Hematopoietic multipotent progenitor cell treated with erythropoietin and hydrocortisone succinate and interleukin-3 and kit ligand, for 15 days (in vitro differentiated cells): ENCODE measurements around the gene EPS8.
"Not testable (repeated sequence)": the region's sequence is repeated elsewhere in the genome, so short reads cannot be mapped to it uniquely, and the experiment has no call there.

Experiments
- DNase-seq: peaks from one replicate; pipeline ENCODE4 v3.0.0-alpha.2; 2015; ENCODE audit warnings: low spot score

The EPS8 gene

DNA sequence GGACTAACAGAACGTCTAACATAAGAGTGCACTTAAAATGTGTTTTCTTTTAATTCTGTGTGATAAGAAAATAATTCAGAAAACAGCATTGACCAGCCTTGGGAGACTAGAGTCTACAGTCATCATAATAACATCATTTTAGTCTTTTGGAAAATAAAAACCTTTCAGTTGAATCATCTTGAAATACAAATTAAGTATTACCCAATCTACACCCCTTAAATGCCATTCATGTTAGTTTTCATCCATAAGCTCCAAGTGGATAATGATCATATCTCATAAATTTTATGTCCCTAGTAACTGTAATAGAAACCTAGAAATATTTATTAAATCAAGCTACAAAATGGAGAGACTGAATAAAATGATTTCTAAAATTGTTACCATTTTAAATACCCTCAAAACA, 32.4 kb downstream of the EPS8 start:
- DNase-seq, result no peak

DNA sequence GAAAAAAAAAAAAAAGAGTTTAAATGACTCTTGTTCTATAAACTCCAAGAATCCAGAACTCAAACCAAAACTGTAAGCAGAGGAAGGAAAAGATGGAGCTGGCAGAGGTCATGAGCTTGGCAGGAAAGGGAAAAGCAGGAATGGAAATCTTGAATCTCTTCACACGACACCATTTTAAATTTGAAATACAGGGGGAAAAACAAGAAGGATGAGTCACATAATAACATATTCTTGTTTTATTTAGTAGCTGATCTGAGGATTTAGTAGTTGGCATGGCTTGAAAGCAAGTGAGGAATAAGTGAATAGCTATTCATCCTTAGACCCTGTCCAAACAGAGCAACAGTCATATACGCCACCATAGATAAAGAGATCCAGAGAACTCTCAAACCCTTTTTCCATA, 35.0 kb downstream of the EPS8 start:
- no peak for DNase-seq

DNA sequence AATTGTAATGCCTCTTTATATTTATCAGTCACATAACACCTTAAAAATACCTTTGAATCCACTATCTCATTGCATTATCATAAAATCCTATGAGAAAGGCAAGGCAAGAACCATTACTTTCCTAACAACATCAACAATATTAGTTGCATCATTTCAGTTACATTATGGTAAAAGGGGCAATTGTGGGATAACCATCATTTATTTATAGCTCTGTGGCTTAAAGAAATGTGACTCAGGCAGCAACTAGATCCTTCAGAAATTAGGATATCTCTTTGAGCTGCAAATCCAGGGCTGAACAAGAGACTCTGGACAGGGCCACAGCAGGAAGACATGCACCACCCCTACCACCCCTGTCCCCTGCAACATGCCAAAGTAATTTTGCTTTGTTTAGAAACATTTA, 36.4 kb downstream of the EPS8 start:
- no peak for DNase-seq

DNA sequence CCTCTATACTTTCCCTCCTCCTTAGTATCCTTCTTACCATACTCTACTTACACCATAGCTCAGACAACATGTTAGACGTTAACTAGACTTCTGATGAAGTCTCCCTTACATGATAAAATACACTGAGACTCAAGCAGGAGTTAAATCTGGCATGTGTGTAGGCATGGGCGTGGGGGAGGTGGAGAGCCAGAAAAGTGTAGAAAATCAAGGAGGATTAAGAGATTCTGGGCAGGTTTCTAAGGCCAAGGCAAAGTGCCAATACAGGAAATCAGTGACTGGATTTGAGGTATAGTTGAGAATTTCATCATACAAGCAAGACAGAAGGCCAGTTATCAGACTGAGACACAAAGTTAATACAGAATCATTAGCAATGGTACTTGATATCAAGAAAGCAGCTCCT, 37.4 kb downstream of the EPS8 start:
- DNase-seq, result no peak

DNA sequence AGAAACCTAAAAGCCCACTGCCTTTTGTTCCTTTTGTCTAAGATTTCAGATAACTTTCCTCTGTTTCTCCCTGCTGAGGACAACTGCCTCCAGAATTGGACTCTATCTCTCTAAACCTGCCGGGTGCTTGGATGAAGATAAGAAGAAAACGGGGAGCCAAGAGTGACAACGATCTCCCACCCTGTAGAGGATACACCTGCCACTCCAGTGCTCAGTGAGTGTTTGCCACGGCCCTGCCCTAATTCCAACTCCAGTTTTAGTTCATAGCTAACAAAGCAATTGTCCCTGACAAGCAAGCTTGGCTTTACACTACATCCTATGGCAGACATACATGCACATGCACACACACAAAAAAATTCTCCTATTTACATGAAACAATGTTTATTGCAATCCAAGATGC, 39.3 kb downstream of the EPS8 start:
- DNase-seq, result no peak

DNA sequence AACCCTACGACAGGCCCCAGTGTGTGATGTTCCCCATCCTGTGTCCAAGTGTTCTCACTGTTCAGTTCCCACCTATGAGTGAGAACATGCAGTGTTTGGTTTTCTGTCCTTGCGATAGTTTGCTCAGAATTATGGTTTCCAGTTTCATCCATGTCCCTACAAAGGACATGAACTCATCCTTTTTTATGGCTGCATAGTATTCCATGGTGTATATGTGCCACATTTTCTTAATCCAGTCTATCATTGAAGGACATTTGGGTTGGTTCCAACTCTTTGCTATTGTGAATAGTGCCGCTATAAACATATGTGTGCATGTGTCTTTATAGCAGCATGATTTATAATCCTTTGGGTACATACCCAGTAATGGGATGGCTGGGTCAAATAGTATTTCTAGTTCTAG, 47.3 kb downstream of the EPS8 start:
- not testable (repeated sequence) for DNase-seq

DNA sequence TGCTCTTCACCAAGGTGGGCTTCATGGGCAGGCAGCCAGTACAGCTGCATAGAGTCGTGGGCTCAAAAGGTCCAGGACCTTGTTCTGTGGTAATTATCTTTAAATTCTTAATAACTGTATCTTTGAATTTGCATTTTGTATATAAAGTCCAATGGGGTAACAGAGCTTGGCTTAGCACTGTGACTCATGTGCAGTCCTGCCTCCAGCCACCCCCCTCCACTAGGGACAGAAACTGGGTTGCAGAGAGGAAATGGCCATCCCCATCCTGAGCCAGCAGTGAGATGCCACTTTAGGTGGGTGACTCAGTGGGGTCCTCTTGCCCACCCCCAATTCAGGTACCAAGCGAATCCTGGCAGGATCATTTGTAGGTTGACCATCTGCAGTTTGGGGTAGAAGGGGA, 48.1 kb downstream of the EPS8 start:
- DNase-seq, result no peak

DNA sequence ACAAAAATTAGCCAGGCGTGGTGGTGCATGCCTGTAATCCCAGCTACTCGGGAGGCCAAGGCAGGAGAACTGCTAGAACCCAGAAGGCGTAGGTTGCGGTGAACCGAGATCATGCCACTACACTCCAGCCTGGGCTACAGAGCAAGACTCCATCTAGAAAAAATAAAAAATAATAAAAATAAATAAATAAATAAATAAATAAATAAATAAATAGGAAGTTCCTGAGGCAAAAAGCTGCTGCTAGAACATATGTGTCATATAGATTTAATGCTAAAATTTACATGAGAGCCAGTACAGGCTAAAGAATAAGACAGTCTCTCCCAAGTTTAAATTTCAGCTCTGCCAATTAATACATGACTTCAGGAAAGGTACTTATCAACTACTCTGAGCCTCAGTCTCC, 48.8 kb downstream of the EPS8 start:
- DNase-seq, result not testable (repeated sequence)

DNA sequence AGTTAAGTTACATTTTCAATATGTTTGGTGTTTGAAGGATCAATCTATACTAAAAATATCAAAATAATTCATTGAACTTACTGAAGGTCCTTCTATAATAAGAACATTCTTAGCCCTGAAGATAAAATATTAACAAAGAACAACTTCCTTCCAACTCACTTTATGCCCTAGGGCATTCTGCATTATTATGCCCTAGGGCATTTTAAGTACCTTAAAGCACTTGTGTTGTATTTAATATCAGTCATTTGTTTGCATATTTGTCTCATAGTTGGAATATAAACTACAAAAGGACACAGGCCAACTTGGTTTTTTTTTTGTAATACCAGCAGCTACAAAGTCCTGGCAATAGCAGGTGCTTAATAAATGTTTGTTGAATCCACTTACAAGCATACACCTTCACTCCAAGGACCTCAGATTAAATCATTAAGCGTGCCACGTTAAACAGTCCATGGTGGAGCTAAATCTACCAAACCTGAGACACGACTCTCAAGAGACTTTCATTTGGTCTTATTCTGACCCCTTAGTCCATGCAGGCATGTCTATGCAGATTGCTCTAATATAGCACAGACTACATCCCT, 50.7 kb downstream of the EPS8 start:
- DNase-seq, result no peak

DNA sequence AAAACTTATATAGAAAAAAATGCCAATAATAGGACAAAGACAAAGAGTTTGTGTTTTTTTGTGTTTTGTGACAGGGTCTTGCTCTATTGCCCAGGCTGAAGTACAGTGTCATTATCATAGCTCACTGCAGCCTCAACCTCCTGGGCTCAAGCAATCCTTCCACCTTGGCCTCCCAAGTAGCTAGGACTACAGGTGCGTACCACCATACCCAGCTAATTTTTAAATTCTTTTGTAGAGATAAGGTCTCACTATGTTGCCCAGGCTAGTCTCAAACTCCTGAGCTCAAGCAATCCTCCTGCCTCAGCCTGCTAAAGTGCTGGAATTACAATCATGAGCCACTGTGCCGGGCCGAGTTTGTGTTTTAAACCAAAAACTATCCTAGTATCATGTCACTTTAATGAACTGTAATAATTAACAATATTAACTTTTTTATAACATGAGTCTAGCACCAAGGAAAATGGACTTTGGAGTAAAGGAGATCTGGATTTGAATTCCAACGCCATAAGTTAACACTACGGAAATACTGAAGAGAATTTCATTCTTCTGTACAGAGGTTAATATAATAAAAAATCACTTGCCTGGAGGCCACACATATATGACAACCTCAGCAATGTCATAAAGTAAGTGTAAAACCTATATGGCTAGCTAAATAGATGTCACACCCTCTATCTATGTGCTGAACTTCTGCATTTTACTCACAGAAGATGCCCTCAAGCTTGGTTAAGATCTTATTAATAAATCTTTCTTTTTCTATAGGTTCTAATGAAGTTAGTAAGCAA, 53.2 kb downstream of the EPS8 start:
- DNase-seq, result no peak

DNA sequence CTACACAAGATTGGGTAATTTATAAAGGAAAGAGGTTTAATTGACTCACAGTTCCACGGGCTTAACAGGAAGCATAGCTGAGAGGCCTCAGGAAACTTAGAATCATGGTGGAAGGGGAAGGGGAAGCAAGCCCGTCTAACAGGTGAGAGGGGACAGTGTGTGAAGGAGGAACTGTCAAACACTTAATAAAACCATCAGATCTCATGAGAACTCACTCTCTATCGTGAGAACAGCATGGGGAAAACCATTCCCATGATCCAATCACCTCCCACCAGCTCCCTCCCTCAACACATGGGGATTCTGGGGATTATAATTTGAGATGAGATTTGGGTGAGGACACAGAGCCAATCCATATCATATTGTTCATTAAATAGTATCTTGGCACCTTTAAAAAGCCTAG, 56.1 kb downstream of the EPS8 start:
- no peak for DNase-seq

DNA sequence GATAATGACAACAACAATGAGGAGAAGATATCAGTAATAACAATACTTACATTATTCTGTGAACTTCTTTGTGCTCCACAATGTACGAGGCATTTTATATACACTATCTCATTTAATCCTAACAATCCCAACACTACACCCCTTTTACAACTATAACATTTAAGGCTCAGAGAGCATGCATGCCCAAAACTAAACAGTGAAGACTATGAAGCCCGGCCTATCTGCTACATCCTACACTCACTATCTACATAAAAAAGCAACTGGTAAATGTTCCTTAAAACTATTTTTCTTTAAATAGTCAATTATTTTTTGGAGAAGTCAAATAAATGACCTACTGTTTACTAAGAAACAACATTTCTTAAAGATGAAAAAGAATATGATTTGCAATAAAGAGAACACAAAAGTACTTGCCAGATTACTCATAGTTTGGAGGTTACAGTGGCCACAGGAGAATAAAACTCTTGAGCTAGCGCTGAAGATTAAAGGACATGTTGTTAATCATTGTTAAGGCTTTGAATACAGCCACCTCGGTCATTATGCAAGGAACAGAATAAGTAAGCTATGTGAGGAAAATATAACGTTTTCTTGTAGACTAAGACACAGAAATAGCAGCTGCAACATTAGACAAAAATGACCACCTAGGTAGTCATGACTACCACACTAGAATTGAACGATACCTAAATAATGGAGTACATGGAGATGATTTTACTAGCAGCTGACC, 56.7 kb downstream of the EPS8 start:
- DNase-seq, result no peak

DNA sequence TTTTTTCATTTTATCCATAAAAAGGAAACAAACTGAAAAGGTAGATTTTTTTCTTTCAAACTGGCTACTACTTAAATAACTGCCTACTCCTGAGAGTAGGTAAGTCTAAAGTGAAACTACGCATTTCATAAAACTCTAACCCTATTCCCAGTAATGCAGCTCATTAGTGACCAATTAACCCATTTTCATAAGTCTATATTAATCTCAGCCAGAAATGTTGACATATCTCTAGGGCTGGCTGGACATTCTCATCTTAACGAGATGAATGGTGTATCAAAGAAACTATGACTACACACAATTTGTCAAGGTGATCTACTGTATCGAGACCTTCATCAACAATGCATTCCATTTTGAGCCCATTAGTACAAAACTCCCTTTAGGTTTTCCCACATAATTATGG, 57.2 kb downstream of the EPS8 start:
- no peak for DNase-seq

DNA sequence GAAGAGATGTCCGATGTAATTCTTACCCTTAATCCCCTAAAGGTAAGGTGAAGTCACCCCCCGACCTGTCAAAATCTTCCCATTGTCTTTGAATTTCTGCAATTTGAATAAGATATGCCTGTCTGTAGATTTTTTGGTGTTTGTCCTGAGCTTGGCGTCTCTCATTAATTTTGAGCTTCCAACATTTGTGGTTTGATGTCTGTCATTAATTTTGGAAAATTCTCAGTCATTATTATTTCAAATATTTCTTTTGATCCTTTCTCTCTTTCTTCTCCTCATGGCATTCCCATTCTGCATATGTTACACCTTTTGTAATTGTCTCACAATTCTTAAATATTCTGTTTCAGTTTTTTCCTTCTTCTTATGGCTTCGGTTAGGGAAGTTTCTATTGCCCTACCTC, 60.1 kb downstream of the EPS8 start:
- no peak for DNase-seq

DNA sequence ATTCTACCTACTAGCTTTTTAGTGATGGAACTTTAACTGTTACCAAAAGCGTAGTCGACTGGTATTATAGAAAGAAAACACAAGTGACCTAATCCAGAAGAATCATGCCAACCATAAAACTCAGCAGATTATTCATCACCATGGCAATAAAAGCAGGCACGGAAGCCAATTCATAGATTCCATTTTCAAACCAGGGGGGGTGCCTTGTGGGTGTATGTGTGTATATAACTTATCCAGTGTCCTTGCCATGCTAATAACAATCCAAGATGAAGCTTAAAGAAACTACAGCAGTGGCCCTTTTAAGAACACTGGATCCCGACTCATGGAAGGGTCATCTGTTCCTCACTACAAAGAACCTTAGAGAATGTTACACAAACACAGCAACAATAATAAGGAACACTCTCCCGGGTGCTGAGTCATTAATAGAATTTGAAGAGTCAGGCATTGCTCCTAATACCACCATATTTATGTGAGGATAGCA, 61.0 kb downstream of the EPS8 start:
- no peak for DNase-seq

DNA sequence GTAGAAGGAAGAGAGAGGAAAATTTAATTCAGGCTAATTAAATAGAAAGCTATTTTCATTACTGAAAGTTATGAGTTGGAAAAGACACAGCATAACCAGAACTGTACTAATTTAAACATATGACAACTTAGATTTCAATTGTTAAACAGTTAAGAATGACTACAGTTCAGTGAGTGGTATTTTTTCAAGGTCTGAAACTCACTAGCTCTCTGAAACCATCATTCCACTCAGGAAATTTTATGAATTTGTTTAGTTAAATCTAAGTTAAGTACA, 62.4 kb downstream of the EPS8 start:
- no peak for DNase-seq

DNA sequence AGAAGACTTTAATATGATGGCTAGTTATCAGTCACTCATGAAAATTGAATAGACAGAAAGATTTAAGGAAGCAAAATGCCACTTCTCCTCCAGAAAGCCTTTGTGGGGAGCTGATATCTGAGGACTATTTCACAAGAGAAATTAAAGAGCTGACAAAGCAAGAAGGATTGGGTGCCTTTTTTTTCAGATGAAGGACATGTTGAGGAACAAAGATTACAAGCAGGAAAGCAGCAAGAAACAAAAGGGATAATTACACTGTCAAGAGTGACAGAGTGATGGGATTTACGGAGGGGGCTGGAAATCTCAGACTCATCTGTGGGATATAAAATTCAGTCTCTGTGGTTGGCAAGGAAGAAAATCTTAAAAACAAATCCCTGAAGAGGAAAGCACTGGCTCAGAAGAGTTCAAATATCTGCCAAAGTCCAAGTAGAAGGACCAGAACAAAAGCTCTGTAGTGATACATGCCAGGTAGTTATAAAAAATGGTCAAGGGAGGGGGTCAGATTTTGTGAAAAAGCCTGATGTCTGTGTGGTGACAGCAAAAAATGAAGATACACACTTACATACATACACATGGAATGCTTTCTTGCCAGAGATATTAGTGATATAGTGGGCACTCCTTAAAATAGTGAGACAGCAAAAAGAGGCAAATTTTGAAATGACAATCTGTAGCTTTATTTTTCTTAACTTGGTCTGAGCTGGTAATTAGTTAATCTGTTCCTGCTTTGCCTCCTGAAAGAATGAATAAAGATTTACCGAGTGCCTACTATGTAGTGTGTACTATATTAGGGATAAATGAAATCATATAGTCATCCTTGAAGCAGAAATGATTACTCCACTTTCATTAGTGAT, 62.9 kb downstream of the EPS8 start:
- DNase-seq, result peak; percentile 18

DNA sequence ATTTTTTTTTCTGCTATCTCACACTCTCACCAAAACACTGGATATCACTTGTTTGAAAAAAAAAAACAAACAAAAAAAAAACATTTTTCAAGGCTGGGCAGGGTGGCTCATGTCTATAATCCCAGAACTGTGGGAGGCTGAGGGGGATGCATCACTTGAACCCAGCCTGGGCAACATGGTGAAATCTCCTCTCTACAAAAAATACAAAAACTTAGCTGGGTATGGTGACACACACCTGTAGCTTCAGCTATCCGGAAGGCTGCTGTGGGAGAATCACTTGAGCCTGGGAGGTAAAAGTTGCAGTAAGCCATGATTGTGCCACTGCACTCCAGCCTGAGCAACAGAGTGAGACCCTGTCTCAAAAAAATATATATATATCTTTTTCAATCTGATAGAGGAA, 66.2 kb downstream of the EPS8 start:
- no peak for DNase-seq

DNA sequence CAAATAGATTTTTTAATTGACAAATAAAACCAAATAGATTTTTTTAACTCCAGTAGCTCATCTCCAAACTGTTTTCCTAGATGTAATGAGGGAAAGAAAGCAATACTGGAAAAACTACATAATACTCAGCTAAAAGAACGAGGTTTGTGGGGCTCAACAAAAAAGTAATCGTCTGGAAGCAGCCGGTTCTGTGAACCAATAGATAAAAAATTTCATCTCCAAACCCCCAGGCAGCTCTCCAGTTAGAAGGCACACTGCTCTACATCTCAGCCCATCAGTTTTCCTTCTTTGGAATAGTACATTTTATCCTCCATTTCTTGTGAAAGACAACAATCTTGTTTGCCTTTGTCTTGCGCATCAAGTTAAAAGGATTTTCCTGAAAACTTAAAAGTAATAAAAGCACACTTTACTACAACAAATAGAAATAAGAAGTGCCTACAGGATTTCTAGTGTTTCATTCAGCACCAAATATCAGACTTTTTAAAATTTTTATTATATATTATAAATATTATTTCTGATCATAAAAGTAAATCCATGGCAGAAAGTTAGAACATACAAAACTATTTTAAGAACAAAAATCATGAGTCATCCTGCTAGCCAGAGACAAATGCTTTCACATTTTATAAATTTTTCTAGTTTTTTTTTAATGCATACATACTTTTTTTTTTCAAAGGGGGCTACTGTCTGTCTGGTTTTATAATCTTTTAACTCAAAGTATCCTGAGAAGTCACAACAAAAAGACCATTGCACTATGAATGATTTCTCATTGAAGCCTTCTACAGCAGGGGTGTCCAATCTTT, 67.7 kb downstream of the EPS8 start:
- DNase-seq, result peak; percentile 55

DNA sequence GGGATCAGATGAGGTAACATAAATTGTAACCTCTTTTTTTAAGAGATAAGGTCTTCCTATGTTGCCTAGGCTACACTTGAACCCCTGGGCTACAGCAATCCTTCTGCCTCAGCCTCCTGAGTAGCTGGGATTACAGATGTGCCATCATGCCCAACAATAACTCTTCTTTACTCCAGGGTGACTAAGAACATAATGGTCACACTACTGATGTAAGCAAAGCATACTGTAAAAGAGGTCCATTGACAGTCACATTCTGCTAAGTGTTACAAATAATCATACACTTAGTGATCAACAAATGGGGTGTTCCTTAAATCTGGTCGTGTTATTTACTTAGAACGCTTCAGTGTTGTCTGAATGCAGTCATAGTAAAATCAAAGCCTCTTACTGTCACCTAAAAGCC, 68.9 kb downstream of the EPS8 start:
- DNase-seq, result no peak

DNA sequence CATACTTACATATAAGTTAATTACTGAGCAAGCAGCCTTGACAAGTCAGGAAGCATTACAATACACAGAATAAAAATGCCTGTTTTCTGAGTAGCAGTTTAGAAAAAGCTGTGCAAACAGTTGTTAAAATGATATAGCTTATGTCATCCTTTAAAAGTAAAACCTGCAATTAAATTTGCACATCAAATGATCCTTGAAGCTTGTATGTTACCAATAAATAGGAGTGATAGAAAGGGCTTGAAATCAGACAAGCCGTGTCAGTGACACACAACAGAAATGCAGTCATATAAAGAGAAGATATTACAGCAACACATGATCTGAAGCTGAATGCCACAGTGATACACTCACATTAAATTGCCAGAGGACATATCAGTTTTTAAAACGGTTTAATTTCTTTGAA, 70.0 kb downstream of the EPS8 start:
- DNase-seq, result no peak
